HG02678 (cell line): ENCODE data around the gene EPC1.

Experiments used
- ATAC-seq: cut with Tn5 transposase; IDR thresholded peaks from one replicate; pipeline ENCODE4 v1.9.1; 2021; ENCODE audit warnings: mild to moderate bottlenecking, moderate library complexity; ENCODE audit not compliant: unreplicated experiment

EPC1 gene

DNA sequence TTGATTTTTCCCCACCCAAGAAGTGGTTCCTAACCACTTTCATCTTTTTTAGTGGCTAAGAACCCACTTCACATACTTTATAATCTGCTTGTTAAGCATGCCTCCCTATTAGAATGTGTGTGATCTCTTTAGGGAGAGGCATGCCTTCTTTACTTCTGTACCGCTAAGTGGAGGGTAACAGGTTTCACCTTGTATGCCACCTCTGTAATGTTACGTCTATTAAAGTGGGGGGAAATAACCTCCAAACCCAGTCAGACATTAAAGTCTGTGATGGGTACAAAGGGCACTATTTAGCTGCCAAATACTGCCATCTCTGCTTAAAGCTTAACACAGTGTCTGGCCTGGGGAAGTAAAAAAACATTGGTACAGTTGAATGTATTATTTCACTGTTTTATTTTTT is 51.9 kb downstream of the EPC1 start:
- ATAC-seq: no peak

DNA sequence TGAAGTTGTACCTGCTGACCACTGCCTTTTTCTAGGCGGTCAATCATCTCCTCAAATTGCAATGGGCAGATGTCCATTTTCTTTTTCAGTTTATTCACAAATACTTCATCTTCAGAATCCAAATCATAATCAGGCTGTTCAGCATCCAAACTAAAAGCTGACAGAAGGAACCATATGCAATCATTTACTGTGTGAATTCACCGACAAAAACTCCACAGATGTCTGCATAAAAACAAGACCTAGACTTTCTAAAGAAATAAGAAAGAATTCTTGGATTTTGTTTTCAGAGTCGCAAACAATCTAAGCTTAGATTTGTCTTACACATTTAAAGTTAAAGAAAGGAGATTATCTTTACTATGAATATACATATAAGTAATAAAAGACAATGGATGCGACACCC is 53.4 kb downstream of the EPC1 start:
- ATAC-seq: no peak

DNA sequence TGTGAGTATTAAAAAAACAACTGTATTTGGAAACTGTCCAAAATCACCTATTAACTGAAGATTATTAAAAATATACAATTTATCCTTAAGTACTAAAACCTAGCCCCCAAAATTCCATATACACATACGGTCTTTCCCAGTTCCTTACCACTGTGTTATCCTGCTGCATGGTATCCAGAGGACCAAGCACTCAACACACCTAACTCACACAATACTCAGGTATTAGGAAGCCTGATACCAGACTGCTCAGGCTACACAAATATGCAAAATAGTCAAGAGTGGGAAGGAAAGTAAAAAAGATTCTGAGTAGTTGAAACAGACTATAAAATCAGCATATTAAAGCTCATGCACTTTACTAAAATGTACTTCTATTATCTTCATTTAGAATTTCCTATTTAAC is 67.2 kb downstream of the EPC1 start:
- no peak for ATAC-seq

DNA sequence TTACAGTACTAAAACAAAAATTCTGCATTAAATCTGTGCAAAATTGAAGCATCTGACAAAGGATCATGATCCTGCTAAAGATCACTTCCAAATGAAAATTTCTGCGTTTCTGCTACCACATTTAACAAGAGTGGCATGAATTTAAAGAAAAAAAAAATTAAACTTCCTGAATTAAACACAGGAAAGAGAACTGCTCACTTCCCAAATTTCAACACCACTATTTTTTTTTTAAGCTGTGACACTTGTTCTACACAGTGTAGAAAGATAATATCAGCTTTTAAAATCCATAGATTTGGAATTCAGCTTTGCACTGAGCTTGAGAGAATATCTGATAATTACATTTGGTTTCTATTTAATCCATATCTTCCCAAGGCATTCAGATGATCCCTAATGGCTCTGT is 73.6 kb downstream of the EPC1 start:
- ATAC-seq: no peak

DNA sequence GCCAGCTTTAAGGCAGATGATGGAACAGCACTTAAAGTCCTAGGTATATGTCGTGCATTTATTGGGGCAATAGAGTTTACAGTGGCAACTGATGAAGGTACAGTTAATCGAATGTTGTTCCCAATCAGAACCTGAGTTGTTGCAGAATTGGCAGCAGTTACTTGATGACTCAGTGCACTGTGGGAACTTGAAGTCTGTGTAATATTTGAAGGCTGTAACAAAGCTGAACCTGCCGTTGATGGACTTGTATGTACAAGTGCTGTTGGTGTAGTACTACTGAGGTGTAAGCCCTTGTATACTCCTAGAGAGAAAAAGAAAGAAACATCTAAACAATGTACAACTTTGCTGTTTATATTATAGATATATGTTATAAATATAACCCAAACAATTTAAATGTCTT is 75.3 kb downstream of the EPC1 start:
- ATAC-seq: no peak

DNA sequence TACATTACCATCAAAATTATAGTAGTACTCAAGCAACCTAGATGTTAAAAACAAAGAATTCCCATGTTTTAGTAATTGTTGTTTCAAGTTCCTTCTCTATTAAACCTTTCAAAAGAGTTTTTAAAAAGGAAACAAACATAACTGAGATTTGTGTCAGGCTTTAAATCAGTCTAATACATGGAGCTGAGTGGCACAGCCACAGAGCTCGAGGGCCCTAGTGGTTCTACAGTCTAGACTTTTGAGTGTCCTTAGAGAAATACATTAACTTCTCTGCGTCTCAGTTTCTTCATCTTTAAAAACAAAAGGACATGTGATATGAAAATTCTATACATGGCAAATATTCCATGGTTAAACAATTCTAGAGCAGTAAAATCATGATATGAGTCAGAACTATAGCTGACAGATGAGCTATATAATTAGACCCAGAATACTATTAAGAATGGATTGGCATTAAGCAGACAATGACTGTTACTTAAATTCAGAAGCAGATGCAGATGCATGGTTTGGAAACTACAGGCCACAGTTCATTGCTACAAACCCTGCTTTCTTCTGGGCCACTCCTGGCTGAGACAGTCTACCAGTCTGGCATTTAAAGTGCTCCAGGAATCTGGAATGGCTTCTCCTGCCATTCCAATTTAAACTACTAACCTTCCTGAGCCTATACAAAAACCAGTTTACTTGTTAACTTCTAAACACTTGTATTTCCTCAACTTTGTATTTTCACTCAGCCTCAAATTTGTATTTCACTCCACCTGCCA is 77.4 kb downstream of the EPC1 start:
- ATAC-seq: no peak

DNA sequence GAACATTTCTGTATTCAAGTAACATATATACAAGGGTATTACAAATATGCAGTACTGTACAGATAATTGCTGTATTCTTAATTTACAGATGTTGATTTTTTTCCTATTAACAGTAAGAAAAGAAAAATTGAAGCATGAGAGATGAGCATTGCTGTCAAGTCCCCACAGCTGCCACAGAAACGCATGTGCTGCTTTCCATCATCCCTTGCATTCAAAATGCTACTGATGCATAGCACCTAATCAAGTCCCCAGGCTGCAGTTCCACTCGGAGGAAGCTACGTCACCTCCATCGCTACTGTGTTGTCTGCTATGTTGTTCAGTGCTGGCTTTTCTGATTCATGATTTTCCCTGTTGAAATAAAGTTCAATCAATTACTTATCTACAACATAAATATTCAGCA is 78.2 kb downstream of the EPC1 start:
- ATAC-seq: no peak

DNA sequence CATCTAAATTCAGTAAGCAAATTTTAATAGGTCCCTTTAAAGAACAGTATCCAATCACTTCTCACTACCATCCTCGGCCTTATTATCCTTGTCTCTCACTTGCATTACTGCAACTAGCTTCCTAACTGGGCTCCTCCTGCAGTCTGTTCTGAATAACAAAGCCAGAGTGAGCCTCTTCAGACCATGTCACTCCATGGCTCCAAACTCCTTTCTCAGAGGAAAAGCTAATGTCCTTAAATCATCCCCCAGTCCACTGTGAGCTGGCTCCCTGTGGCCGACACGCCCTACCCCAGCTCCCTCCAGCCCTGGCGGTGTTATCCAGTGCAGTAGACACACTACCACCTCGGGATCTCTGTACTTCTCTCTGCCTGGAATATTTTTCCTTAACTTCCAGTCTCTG is 80.0 kb downstream of the EPC1 start:
- ATAC-seq: no peak

DNA sequence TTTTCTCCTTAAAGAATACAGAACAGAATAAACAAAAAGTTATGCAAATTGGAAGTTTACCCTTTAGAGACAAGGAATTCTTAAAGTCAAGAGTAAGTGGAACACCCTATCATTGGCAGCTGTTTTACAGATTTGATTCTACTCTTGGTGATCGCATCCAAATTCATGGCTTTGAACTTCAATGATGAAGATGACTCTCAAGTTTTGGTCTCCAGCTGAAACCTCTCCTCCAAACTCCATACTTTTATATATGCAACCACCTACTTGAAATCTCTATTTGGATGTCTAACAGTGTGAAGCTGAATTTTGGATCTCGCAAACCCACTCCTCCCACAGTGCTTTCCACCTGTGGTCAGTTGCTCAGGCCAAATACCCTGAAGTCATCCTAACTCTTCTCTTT is 80.4 kb downstream of the EPC1 start:
- no peak for ATAC-seq

DNA sequence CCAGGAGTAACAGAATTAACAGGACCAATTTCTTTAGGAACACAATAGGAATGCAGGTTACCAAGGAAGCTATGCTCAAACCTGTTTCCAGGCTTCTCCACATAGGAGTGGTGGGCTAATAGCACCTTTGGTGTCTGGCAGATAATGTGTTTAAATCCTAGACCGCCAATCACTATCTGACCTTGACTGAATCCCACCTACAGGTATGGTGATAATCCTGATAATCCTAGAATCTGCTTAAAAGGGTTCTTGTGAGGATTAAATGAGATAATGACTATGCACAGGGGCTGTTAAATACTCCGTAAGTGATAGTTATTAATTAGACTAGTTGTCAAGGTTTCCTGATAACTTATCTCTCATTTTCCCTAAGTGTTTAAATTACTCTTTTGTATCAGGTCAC is 81.2 kb downstream of the EPC1 start:
- ATAC-seq: no peak

DNA sequence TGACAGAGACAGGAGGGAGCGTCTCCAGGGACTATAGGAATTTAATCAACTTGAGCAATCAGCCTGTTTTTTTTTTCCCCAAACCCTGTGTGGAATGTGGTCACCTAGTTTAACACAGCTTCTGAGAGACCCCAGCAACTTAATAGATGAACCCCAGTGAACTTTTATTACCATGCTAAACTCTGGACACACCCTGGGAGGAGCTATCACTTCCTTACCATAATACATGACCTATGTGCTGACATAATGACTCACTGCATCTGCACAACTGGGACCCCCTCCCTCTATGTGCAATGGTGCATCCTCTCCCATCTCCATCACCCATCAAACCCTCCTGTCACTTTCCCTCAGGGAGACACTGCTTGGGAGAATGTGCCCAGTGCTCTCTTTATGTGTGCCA is 83.7 kb downstream of the EPC1 start:
- ATAC-seq: no peak

DNA sequence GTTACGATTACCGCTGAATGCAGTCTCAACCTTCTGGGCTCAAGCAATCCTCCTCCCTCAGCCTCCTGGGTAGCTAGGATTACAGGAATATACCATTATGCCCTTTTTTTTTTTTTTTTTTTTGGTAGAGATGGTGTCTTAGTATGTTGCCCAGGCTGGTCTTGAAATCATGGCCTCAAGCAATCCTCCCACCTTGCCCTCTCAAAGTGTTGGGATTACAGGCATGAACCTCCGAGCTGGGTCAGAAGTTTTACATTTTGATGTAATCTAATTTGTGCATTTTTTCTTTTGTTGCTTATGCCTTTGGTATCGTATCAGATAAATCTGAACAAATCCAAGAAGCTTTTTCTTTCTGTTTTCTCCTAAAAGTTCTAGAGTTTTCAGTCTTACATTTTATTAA is 87.4 kb downstream of the EPC1 start:
- no peak for ATAC-seq

DNA sequence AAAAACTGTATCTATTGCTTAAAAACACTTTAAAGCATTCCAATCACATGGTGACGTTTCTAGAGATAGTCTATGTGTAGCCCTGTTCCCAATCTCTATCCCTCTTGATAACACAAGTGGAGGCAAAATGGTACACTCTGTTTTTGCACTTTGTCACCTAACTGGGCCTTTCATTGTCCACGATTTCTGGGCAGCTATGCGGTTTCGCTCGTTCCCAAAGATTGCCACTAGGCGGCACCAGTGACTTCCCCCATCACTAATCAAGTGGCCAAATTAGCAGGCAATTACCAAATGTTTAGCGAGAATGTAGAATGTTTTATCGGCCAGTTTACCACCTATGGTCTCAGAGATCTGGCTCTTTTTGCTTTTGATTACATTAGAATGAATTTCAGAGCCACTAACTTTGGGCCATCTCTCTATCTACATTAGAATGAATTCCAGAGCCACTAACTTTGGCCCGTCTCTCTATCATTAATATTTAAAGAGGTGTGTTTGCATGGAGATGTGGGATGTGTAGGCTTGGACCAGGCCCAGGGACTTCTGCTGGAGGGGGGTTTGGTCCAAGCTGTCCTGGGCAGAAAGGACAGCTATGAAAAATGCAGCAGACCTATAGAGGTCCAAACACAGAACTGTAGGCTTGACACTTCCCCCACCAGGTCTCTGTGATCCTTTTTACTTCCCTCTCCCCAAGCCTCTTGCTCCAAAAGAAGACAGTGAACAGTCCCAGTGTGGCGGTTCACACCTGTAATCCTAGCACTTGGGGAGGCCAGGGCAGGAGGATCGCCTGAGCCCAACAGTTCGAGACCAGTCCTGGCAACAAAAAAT is 90.1 kb downstream of the EPC1 start:
- peak; percentile 85 for ATAC-seq

DNA sequence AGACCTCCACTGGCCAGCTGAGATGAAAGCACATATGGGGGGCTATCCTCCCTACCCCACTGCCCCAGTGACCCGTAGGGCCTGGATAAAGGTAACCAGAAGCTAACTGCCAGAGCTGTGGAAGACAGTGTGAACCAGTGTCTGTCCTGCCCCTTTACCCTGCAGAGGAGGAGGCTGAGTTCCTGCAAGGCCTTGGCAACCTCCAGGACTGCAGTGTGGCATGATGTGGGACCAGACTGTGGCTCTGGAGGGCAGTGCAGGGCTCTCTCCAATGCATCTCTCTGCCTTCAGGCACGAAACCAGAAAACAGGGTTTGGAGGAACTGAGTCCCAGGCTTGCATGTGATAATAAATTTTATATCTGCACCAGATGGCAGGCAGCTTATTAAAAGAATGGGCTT is 93.1 kb downstream of the EPC1 start:
- no peak for ATAC-seq

DNA sequence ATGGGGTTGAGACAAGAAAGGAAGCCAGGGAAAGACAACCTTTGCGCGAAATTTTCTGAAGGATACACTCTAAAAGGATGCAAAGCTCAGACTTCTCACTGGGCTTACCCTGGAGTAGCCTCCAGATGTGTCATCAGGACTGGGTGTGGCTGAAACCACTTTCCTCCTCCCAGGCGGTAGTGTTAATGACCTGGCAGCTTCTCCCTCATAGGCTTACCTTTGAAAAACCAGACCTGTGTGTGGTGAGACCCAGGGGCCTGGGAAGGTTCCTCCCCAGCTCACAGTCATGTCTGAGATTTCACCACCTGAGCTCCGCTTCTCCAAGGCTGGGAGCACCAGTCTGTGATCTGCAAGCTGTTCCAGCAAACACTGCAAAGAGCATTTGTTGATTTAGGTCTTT is 93.7 kb downstream of the EPC1 start:
- ATAC-seq: no peak

DNA sequence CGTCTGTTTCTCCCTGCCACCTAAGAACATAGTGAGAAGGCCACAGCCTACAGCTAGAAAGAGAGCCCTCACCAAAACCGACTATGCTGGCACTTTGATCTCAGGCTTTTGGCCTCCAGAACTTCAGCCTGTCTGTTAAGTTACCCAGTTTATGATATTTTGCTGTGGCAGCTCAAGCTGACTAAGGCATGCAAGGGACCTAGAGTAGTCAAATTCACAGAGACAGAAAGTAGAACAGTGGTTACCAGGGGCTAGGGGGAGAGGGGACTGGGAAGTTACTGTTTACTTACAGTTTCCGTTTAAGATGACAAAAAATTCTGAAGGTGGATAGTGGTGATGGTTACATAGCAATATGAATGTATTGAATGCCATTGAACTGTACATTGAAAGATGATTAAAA is 96.5 kb downstream of the EPC1 start:
- peak; percentile 90 for ATAC-seq

DNA sequence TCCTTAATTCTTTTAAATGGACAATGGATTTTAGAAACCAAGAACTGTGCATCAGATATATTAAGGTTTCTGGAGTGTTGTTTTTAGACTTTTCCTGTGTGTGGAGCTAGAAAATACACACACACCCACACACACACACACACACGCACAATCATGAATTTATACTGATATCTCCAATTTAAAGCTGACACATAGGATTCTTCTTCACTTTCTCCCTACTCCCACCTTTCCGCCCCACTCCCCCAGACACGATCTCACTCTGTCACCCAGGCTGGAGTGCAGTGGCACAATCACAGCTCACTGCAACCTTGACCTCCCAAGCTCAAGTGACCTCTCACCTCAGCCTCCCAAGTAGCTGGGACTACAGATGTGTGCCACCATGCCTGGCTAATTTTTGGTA is 100.3 kb downstream of the EPC1 start:
- no peak for ATAC-seq

DNA sequence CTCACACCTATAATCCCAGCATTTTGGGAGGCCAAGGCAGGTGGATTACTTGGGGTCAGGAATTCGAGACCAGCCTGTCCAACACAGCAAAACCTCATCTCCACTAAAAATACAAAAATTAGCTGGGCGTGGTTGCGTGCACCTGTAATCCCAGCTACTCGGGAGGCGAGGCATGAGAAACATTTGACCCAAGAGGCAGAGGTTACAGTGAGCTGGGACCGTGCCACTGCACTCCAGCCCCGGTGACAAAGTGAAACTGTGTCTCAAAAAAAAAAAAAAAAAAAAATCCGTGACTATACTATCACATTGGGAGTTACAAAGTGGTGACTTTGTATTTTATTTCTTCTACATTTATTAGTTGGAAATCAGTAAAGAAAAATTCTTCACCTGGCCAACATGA is 101.2 kb downstream of the EPC1 start:
- ATAC-seq: no peak

DNA sequence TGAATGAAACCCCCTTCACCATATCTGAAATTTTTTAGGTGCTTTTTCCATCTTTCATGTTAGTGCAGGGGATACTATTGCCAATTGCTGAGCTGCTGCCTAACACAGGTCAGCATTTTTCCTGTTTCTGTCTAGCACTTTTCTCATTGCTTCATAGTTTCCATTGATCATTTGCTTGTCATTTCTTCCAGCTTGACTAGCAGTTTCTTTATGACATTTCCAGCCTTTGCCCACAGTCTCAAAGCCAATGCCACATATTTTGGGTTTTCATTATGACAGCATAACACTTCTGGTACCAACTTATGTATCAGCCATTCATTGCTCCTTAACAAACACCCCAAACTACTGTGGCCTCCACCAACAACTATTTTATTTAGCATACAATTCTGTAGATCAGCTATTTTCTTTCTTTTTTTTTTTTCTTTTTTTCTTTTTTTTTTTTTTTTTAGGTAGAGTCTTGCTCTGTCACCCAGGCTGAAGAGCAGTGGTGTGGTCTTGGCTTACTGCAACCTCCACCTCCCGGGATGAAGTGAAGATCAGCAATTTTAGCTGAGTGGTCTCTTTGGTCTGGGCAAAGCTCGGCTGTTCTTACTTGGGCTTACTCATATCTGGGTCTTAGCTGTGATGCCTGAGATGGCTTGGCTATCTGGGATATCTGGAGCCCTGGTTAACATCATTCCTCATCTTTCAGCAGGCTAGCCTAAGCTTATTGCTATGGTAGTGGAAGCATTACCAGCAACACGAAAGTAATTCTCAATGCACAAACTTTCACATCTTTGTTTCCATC is 102.3 kb downstream of the EPC1 start:
- ATAC-seq: no peak

DNA sequence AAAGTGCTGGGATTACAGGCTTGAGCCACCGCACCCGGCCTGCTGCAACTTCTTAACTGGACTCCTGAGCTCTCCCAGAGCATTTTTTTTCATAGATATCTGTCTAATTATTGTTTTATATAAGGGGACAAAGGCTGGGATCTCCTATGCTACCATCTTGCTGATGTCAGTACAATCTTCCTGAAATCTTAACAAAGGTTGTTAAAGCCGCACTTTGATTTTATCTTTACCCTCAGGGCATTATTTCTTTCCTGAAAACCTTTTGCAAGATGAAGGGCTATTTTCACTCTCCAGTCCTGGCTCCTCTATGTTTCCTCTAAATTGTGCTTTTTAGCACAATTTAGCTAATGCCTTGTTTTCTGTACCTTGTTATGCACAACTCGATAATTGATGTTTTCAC is 102.9 kb downstream of the EPC1 start:
- ATAC-seq: no peak

DNA sequence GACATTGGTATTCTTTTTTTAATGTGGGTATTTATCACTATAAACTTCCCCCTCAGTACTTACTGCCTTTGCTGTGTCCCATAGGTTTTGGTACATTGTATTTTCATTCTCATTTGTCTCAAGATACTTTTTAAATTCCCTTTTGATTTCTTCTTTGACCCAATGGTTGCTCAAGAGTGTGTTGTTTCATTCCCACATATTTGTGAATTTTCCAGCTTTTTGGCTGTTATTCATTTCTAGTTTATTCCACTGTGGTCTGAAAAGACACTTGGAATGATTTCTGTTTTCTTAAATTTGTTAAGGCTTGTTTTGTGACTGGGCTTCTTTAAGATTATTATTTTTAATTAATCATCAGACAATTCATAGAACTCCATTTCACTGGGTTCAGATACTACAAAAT is 105.0 kb downstream of the EPC1 start:
- no peak for ATAC-seq

DNA sequence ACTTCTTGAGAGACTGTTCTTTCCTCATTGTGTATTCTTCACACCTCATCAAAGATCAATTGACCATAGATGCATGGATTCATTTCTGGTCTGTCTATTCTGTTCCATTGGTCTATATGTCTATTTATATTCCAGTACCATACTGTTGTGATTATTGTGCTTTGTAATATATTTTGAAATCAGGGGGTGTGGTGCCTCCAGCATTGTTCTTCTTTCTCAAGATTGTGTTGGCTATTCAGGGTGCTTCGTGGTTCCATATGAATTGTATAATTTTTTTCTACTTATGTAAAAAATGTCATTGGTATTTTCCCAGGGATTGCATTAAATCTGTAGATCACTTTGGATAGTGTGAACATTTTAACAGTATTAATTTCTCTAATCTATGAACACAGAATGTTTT is 106.5 kb downstream of the EPC1 start:
- no peak for ATAC-seq
